Measurements from ENCODE around the gene NBAS.

Gene NBAS

DNA sequence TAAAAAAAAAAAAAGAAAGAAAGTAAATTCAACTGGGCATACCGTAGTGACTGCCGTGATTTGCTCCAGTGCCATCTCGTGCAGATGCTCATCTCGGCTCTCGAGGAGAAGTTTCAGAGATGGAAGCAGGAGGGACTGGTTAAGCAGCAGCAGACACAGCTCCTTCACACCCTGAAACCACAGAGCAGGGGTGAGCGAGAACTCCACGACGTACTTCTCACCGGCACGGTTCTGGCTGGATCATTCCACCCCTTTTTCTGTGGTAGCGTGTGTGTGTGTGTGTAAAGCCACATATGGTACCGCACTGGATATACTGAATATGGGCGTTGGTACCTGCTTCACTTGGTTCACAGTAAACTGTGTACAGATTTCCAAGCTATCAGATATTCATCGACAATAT lies 382.2 kb downstream of the NBAS start:
- Histone ChIP-seq H3K9me3 (ENCODE audit: low read depth, low read length) (no peaks in the 10 kb centered on the region), H3K9ac (ENCODE audit: insufficient read length) (no peak overlapping the region), H3K36me3 (ENCODE audit: insufficient read depth, low read length) (no peaks in the 10 kb centered on the region), H3K27ac (no peak overlapping the region), H3K4me3 (no peak overlapping the region)
- no peak for DNase-seq (ENCODE audit: low read depth, low spot score)
- TF ChIP-seq EZH2 (IDR thresholded peaks at IDR 0.05): no peak
- no peak for TF ChIP-seq FOXP2 (optimal IDR thresholded peaks at IDR 0.05; ENCODE audit: control extremely low read depth, extremely low read length, insufficient read depth)
- TF ChIP-seq POLR2AphosphoS5 (IDR thresholded peaks at IDR 0.05; ENCODE audit: borderline replicate concordance, low read depth, low read length): no peak

DNA sequence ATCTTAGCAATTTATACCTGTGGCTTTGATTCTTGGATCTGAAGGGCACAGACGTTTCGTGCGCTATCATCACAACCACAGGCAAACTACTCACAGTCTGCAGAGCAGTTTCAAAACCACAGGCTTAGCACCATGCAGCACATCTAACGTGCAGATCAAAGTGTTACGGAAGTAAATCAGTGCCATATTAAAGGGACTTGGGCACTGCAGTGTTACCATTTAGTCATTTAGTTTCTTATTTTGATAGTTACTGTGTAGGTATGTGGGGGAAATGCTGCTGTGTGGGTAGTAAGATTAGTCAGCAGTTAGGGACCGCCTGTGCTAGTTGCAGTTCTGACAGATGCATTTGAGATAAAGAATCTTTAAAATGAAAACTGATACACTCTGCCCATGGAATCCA lies 384.0 kb downstream of the NBAS start:
- DNase-seq (ENCODE audit: low read depth, low spot score): no peak
- Histone ChIP-seq H3K27ac (no peak overlapping the region), H3K9me3 (ENCODE audit: low read depth, low read length) (no peaks in the 10 kb centered on the region), H3K9ac (ENCODE audit: insufficient read length) (no peak overlapping the region), H3K36me3 (ENCODE audit: insufficient read depth, low read length) (no peaks in the 10 kb centered on the region), H3K4me3 (no peak overlapping the region)
- TF ChIP-seq EZH2 (IDR thresholded peaks at IDR 0.05) (no peak), POLR2AphosphoS5 (IDR thresholded peaks at IDR 0.05; ENCODE audit: borderline replicate concordance, low read depth, low read length) (no peak), FOXP2 (optimal IDR thresholded peaks at IDR 0.05; ENCODE audit: control extremely low read depth, extremely low read length, insufficient read depth) (no peak)

DNA sequence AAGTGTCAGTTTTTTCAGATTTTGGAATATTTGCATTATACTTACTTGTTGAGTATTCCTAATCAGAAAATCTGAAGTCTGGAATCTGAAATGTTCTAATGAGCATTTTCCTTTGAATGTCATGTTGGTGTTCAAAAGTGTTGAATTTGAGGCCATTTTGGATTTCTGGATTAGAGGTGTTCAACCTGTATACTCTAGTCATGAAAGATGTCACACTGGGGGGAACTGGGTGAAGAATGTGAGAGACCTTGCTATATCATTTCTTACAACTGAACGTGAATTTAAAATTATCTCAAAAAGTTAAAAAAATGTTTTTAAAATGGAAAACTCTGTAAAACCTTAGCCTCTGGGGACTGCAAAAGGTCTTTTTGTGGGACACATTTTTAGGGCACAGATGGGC lies 384.5 kb downstream of the NBAS start:
- H3K4me3 ChIP-seq: no peak overlapping the region
- H3K9me3 ChIP-seq (ENCODE audit: low read depth, low read length): no peaks in the 10 kb centered on the region
- no peak overlapping the region for H3K27ac ChIP-seq
- H3K36me3 ChIP-seq (ENCODE audit: insufficient read depth, low read length): no peaks in the 10 kb centered on the region
- DNase-seq (ENCODE audit: low read depth, low spot score): no peak
- no peak overlapping the region for H3K9ac ChIP-seq (ENCODE audit: insufficient read length)
- TF ChIP-seq FOXP2 (optimal IDR thresholded peaks at IDR 0.05; ENCODE audit: control extremely low read depth, extremely low read length, insufficient read depth): no peak
- TF ChIP-seq POLR2AphosphoS5 (IDR thresholded peaks at IDR 0.05; ENCODE audit: borderline replicate concordance, low read depth, low read length): no peak
- TF ChIP-seq EZH2 (IDR thresholded peaks at IDR 0.05): no peak

DNA sequence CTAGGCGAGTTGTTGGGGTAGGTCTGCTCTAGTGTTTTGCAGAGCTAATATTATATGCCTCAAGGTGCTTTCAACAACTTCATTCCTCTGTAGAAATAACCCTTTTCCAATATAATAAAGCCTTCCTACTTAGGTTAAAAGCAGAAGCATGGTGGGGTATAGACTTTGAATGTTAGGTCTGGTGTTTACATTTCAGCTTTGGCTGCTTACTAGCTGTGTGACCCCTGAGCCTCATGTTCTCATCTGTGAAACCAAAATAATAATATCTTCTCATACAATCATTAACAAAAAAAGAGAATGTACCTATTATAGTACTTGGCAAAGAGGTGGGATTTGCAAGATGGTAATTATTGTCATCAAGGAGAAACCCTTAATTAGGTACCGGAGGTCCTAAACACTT lies 386.6 kb downstream of the NBAS start:
- Histone ChIP-seq H3K27ac (no peak overlapping the region), H3K9ac (ENCODE audit: insufficient read length) (no peak overlapping the region), H3K9me3 (ENCODE audit: low read depth, low read length) (no peaks in the 10 kb centered on the region), H3K4me3 (no peak overlapping the region), H3K36me3 (ENCODE audit: insufficient read depth, low read length) (no peaks in the 10 kb centered on the region)
- TF ChIP-seq FOXP2 (optimal IDR thresholded peaks at IDR 0.05; ENCODE audit: control extremely low read depth, extremely low read length, insufficient read depth) (no peak), POLR2AphosphoS5 (IDR thresholded peaks at IDR 0.05; ENCODE audit: borderline replicate concordance, low read depth, low read length) (no peak), EZH2 (IDR thresholded peaks at IDR 0.05) (no peak)
- DNase-seq (ENCODE audit: low read depth, low spot score): no peak

DNA sequence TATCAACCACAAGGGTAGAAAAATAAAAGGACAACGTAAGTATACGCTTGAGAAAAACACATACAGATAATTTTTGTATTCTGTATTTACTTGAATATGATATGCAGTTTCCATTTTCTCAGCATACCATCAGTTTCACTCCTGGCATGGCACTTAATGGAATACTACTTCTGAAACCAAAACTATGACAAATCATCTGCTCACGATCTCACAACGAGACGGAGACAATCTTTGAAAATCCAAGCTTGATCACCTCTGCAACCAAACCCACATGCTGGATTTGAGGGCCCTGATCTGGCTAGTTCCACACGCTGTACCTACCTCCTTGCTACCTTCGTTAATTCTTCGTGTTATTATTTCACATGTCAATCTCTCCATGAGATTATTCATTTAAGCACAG lies 387.6 kb downstream of the NBAS start:
- no peak overlapping the region for H3K27ac ChIP-seq
- no peak overlapping the region for H3K4me3 ChIP-seq
- no peak for TF ChIP-seq EZH2 (IDR thresholded peaks at IDR 0.05)
- no peak for TF ChIP-seq FOXP2 (optimal IDR thresholded peaks at IDR 0.05; ENCODE audit: control extremely low read depth, extremely low read length, insufficient read depth)
- TF ChIP-seq POLR2AphosphoS5 (IDR thresholded peaks at IDR 0.05; ENCODE audit: borderline replicate concordance, low read depth, low read length): no peak
- H3K36me3 ChIP-seq (ENCODE audit: insufficient read depth, low read length): no peaks in the 10 kb centered on the region
- H3K9me3 ChIP-seq (ENCODE audit: low read depth, low read length): no peaks in the 10 kb centered on the region
- no peak for DNase-seq (ENCODE audit: low read depth, low spot score)
- no peak overlapping the region for H3K9ac ChIP-seq (ENCODE audit: insufficient read length)

DNA sequence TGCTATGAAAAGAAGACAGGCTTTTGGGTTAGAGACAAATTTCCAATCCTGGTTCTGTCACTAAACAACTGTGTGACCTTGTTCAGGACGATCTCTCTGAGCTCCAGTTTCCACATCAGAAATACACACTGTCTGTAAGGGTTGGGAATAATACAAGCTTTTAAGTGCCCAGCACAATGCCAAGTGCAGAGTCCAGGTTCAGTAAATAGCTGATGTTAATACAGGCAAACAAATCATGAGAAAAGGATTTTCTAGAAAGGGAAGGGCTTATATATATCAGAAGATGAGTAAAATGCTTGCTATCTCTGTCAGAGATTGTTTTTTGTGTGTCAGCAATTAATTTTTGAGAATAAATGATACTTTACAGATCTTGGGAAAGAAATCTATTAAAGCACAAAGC lies 388.3 kb downstream of the NBAS start:
- H3K4me3 ChIP-seq: no peak overlapping the region
- no peaks in the 10 kb centered on the region for H3K36me3 ChIP-seq (ENCODE audit: insufficient read depth, low read length)
- no peak for TF ChIP-seq EZH2 (IDR thresholded peaks at IDR 0.05)
- TF ChIP-seq FOXP2 (optimal IDR thresholded peaks at IDR 0.05; ENCODE audit: control extremely low read depth, extremely low read length, insufficient read depth): no peak
- TF ChIP-seq POLR2AphosphoS5 (IDR thresholded peaks at IDR 0.05; ENCODE audit: borderline replicate concordance, low read depth, low read length): no peak
- H3K9ac ChIP-seq (ENCODE audit: insufficient read length): no peak overlapping the region
- no peaks in the 10 kb centered on the region for H3K9me3 ChIP-seq (ENCODE audit: low read depth, low read length)
- H3K27ac ChIP-seq: no peak overlapping the region
- DNase-seq (ENCODE audit: low read depth, low spot score): no peak

DNA sequence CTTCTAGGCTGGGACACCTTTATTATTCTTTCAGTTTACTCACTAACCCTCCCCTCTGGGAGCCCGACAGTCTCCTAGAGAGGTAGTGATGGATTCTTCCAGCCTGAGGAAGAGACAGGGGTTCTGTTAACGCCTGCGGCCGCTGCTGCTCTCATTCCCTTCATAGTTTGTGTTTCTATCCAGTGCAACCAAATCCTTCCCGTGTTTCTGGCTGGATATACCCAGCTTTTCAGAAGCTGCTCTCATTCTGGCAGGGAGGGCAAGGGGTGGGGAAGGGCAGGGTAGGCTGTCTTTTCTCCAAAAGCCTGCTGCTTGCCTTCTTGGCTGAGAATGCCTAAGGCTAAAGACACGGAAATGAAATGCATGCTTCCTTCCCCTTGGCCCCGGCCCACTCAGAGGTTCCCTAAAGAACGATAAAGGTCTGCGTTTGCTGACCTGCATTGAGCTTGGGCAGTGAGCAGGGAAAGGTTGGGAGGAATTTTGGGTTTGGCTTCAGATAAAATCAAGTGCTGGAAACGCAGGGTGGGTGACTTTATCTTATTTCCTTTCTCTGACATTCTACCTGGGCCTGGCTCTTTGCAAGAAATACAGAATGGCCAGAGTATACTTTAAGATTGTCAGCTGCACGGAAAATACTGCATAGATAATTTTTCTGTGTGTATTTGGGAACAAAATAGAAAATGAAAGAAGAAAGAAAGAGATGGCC lies 390.9 kb downstream of the NBAS start:
- no peak for DNase-seq (ENCODE audit: low read depth, low spot score)
- Histone ChIP-seq H3K9ac (ENCODE audit: insufficient read length) (no peak overlapping the region), H3K36me3 (ENCODE audit: insufficient read depth, low read length) (no peaks in the 10 kb centered on the region), H3K9me3 (ENCODE audit: low read depth, low read length) (no peaks in the 10 kb centered on the region), H3K4me3 (no peak overlapping the region), H3K27ac (no peak overlapping the region)
- TF ChIP-seq EZH2 (IDR thresholded peaks at IDR 0.05) (no peak), POLR2AphosphoS5 (IDR thresholded peaks at IDR 0.05; ENCODE audit: borderline replicate concordance, low read depth, low read length) (no peak), FOXP2 (optimal IDR thresholded peaks at IDR 0.05; ENCODE audit: control extremely low read depth, extremely low read length, insufficient read depth) (no peak)

DNA sequence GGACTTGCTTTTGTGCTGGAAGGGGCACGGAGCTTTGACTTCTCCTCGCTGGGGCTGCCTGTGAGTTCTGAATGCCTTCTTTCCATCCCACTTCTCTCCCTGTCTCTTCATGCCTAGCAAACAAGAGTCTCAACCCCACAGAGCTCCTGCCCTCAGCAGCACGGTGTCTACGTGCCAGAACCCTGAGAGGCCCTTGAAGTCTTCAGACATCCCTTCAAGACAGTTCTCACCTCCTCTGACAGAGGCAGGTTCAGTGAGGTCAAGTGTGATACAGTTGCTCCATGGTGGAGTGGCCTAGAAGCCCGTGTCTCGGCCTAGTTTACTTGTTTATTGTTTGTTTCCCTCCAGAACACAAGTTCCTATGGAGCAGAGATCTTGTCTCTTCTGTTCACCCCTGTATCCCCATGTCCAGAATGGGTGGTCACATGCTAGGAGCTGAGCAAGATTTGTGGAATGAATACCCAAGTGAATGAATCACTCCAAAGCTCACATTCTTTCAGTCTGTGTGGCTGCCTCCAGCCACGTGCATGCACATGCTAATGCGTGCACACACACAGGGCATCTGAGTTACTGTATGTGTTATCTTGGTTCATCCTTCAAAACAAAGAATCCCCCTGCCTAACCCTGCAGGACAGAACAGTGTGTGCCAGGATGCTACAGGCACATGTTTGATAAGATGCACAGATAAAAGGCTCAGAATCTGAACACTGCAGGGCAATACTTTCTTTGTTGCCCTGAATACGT lies 391.6 kb downstream of the NBAS start:
- Histone ChIP-seq H3K9me3 (ENCODE audit: low read depth, low read length) (no peaks in the 10 kb centered on the region), H3K36me3 (ENCODE audit: insufficient read depth, low read length) (no peaks in the 10 kb centered on the region), H3K4me3 (no peak overlapping the region), H3K9ac (ENCODE audit: insufficient read length) (no peak overlapping the region), H3K27ac (no peak overlapping the region)
- no peak for DNase-seq (ENCODE audit: low read depth, low spot score)
- no peak for TF ChIP-seq FOXP2 (optimal IDR thresholded peaks at IDR 0.05; ENCODE audit: control extremely low read depth, extremely low read length, insufficient read depth)
- TF ChIP-seq EZH2 (IDR thresholded peaks at IDR 0.05): no peak

All from SK-N-MC (cell line).